Ishikawa (cell line): Measurements from ENCODE around the gene LGI1.

ENCODE experiments used
- EP300 ChIP-seq: IDR thresholded peaks from 2 replicates; pipeline ENCODE4 v1.6.1; 2012; ENCODE audit warnings: borderline replicate concordance
- FOXM1 ChIP-seq: IDR thresholded peaks from 2 replicates; pipeline ENCODE4 v1.6.1; 2012; ENCODE audit warnings: low read depth, borderline replicate concordance
- MAX ChIP-seq: IDR thresholded peaks from 2 replicates; pipeline ENCODE4 v1.6.1; 2012
- NFIC ChIP-seq: IDR thresholded peaks from 2 replicates; pipeline ENCODE4 v1.6.1; 2012

- TF ChIP-seq MAX, result no peak
- no peak for TF ChIP-seq EP300
- TF ChIP-seq NFIC, result no peak
- no peak for TF ChIP-seq FOXM1
Measured at GRCh38 chr10:93752761-93753160, 5.0 kb upstream of the LGI1 start.
